GM23338 (cell line): Measurements from ENCODE around the gene CABLES2. TPM values are rescaled to one million over a fixed set of nuclear protein-coding genes. Genes with fewer than 3 reads are reported as not detected.

ENCODE experiments used
- ATAC-seq: fragments of 200-7000 bp; cut with Tn5 transposase; 3 replicates; pipeline ENCODE4 v1.9.1; 2020
- DNase-seq: peaks from one replicate; pipeline ENCODE4 v3.0.0-alpha.2; 2015; ENCODE audit warnings: low spot score
- H2AFZ ChIP-seq: fragments of 200-600 bp; sonication (generic); 2 replicates; pipeline ENCODE4 v1.8.0; 2016; ENCODE audit warnings: antibody characterized with exemption, mild to moderate bottlenecking, moderate library complexity
- H3F3A ChIP-seq: fragments of 200-600 bp; sonication (generic); replicated peaks from 2 replicates; pipeline ENCODE4 v1.8.0; 2017; ENCODE audit warnings: antibody characterized with exemption, mixed run types, low read depth
- H3K27ac ChIP-seq: fragments of 200-600 bp; sonication (generic); 2 replicates; pipeline ENCODE4 v1.6.1; 2016; ENCODE audit warnings: low read depth
- H3K27me3 ChIP-seq: fragments of 200-600 bp; sonication (generic); 2 replicates; pipeline ENCODE4 v1.8.0; 2016; ENCODE audit warnings: mild to moderate bottlenecking, mixed run types, moderate library complexity; ENCODE audit not compliant: insufficient read depth
- H3K36me3 ChIP-seq: fragments of 200-600 bp; sonication (generic); 2 replicates; pipeline ENCODE4 v1.8.0; 2016; ENCODE audit warnings: mild to moderate bottlenecking; ENCODE audit not compliant: insufficient read depth
- H3K4me1 ChIP-seq: fragments of 200-600 bp; sonication (generic); 2 replicates; pipeline ENCODE4 v1.8.0; 2016; ENCODE audit warnings: mild to moderate bottlenecking, moderate library complexity; ENCODE audit not compliant: insufficient read depth
- H3K4me2 ChIP-seq: fragments of 200-600 bp; sonication (generic); 2 replicates; pipeline ENCODE4 v1.7.1; 2017; ENCODE audit warnings: mixed run types
- H3K4me3 ChIP-seq: fragments of 200-600 bp; sonication (generic); 2 replicates; pipeline ENCODE4 v1.6.1; 2016; ENCODE audit warnings: mixed run types
- H3K79me2 ChIP-seq: fragments of 200-600 bp; sonication (generic); replicated peaks from 2 replicates; pipeline ENCODE4 v1.8.0; 2017; ENCODE audit warnings: mild to moderate bottlenecking; ENCODE audit not compliant: insufficient read depth
- H3K9me2 ChIP-seq: fragments of 200-600 bp; sonication (generic); 2 replicates; pipeline ENCODE4 v1.8.0; 2017; ENCODE audit not compliant: insufficient read depth
- H4K20me1 ChIP-seq: fragments of 200-600 bp; sonication (generic); replicated peaks from 2 replicates; pipeline ENCODE4 v1.8.0; 2017; ENCODE audit warnings: mild to moderate bottlenecking; ENCODE audit not compliant: insufficient read depth
- H3K27ac Mint-ChIP-seq: 2 replicates; pipeline ENCODE4 v1.8.0; 2020; ENCODE audit warnings: inconsistent platforms, mild to moderate bottlenecking, moderate library complexity, mixed read lengths
- H3K27me3 Mint-ChIP-seq: 3 replicates; pipeline ENCODE4 v1.8.0; 2022; ENCODE audit warnings: low read depth, mild to moderate bottlenecking, moderate library complexity, mixed read lengths, inconsistent platforms; ENCODE audit not compliant: insufficient read depth, poor library complexity
- H3K36me3 Mint-ChIP-seq: 3 replicates; pipeline ENCODE4 v1.8.0; 2021; ENCODE audit warnings: low read depth, mild to moderate bottlenecking, inconsistent platforms, moderate library complexity, mixed read lengths
- H3K4me1 Mint-ChIP-seq: 3 replicates; pipeline ENCODE4 v1.8.0; 2020; ENCODE audit warnings: mild to moderate bottlenecking, inconsistent platforms, mixed read lengths
- H3K4me3 Mint-ChIP-seq: 3 replicates; pipeline ENCODE4 v1.8.0; 2021; ENCODE audit warnings: moderate library complexity, mild to moderate bottlenecking, inconsistent platforms, mixed read lengths
- H3K9me3 Mint-ChIP-seq: 3 replicates; pipeline ENCODE4 v1.8.0; 2020; ENCODE audit warnings: moderate library complexity, mild to moderate bottlenecking, inconsistent platforms, mixed read lengths
- EZH2phosphoT487 ChIP-seq: fragments of 200-600 bp; sonication (generic); IDR thresholded peaks from one replicate; pipeline ENCODE4 v1.8.1; 2018; ENCODE audit warnings: antibody characterized with exemption; ENCODE audit not compliant: unreplicated experiment
- NANOG ChIP-seq: IDR thresholded peaks from 2 replicates; pipeline ENCODE4 v1.6.1; 2016; ENCODE audit warnings: antibody characterized with exemption, borderline replicate concordance
- POLR2AphosphoS5 ChIP-seq: IDR thresholded peaks from 2 replicates; pipeline ENCODE4 v1.6.1; 2016; ENCODE audit warnings: antibody characterized with exemption, low read depth
- ZNF114 ChIP-seq: fragments of 250-450 bp; sonication (Bioruptor Pico); IDR thresholded peaks from 2 replicates; pipeline ENCODE4 v1.5.0; 2020; ENCODE audit warnings: mild to moderate bottlenecking, moderate library complexity
- polyA plus RNA-seq: library from polyadenylated mRNA; unstranded; fragments of >200 nt; fragmentation: Nextera tagmentation; extraction: Ambion mirVana; gene quantifications from 2 replicates; pipeline ENCODE4 v1.2.1, GENCODE V29; 2016
- total RNA-seq: library from RNA; depleted of rRNA; stranded (reverse); fragments of >200 nt; shearing (Covaris generic); gene quantifications from 2 replicates; pipeline ENCODE4 v1.2.3, GENCODE V29; 2014
- TF ChIP-seq, protein P1 (sequence below), 2 experiments: fragments of 200-600 bp in 1 of 2; sonication (generic) in 1 of 2; conservative IDR thresholded peaks; 2 replicates each; pipeline versions ENCODE4 v1.5.1 to v1.6.1; 2016 to 2017; ENCODE audit warnings: antibody characterized with exemption in 2 of 2, low read depth in 2 of 2, mild to moderate bottlenecking in 2 of 2, moderate library complexity in 1 of 2
- TF ChIP-seq, protein P2 (sequence below): IDR thresholded peaks from one replicate; pipeline ENCODE4 v1.6.1; 2018; ENCODE audit warnings: antibody characterized with exemption; ENCODE audit not compliant: unreplicated experiment
- TF ChIP-seq, protein P3 (sequence below): IDR thresholded peaks from 2 replicates; pipeline ENCODE4 v1.6.1; 2016; ENCODE audit warnings: antibody characterized with exemption

Gene CABLES2
- total and polyA plus RNA-seq, 2 experiments from 2014 or later, result 4.3 to 12.7 TPM

DNA sequence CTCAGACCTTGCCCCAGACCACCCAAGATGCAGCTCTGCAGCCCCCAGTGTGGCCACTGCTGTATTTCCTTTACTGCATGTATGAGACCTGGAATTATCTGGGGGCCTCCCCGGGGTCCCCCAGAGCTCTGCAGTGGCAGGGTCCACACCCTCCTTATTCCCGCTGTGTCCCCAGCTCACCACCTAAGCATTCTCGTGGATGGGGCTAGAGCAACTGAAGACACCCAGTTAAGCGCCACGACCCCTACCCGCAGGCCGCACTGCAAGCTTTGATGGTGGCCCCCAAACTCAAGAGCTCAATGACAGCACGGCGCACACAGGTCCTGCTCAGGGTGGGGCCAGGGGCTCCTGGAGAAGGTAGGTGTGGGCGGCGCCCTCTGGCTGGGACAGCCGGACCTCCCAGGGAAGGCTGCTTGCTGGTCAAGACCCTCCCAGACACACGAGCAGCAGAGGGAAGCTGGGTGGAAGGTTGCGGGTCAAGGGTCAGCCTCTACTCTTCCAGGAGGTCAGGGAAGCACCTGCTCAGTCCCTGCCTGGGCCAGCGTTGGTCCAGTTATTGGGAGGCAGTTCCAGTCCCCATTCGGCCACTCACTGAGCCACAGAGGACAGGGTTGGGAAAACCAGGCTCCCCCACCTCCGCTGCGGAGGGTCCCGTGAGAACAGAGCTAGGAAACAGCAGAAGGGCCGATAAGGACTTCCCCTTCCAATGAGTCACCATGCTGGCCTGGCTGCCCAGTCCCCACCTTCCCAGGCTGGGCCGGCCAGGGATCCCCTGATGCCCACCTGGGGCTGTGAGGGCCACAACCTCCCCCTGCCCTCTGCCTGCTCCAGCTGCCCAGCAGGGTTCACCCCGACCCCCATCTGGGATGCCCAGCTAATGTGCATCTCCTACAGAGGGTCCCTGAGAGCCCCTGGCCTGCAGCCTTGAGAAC, 42.9 kb downstream of the CABLES2 start:
- Histone ChIP-seq H2AFZ (no peak overlapping the region), H3K36me3 (no peaks in the 10 kb centered on the region), H3K27me3 (no peaks in the 10 kb centered on the region), H3K9me2 (no peaks in the 10 kb centered on the region), H3K79me2 (peaks cover 66% of the 10 kb centered on the region), H4K20me1 (peaks cover 6% of the 10 kb centered on the region), H3K4me2 (peak overlapping the region; percentile 97), H3K4me1 (peaks cover 56% of the 10 kb centered on the region), H3K27ac (peak overlapping the region; percentile 99), H3K4me3 (peak overlapping the region; percentile 88; the same call in 1 of the 2 replicates), H3F3A (peaks cover 30% of the 10 kb centered on the region)
- peak overlapping the region; percentile 77 for H3K27ac Mint-ChIP-seq
- TF ChIP-seq, protein P1, sequence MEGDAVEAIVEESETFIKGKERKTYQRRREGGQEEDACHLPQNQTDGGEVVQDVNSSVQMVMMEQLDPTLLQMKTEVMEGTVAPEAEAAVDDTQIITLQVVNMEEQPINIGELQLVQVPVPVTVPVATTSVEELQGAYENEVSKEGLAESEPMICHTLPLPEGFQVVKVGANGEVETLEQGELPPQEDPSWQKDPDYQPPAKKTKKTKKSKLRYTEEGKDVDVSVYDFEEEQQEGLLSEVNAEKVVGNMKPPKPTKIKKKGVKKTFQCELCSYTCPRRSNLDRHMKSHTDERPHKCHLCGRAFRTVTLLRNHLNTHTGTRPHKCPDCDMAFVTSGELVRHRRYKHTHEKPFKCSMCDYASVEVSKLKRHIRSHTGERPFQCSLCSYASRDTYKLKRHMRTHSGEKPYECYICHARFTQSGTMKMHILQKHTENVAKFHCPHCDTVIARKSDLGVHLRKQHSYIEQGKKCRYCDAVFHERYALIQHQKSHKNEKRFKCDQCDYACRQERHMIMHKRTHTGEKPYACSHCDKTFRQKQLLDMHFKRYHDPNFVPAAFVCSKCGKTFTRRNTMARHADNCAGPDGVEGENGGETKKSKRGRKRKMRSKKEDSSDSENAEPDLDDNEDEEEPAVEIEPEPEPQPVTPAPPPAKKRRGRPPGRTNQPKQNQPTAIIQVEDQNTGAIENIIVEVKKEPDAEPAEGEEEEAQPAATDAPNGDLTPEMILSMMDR (conservative IDR thresholded peaks at IDR 0.05; ENCODE audit: low read depth in 2 of 2), result peak; percentile 26 to 42; a peak in 2 of 4 replicates
- TF ChIP-seq EZH2phosphoT487 (no peak), ZNF114 (CRISPR knock-in tag) (no peak)
- no peak for ATAC-seq
- peak overlapping the region; percentile 67; the same call in 1 of the 3 replicates for H3K4me3 Mint-ChIP-seq
- H3K4me1 Mint-ChIP-seq, result peaks cover 47% of the 10 kb centered on the region
- DNase-seq, result peak; percentile 63
- H3K9me3 Mint-ChIP-seq, result no peaks in the 10 kb centered on the region
- H3K36me3 Mint-ChIP-seq, result peaks cover 3% of the 10 kb centered on the region; the same call in 2 of the 3 replicates
- peaks cover 20% of the 10 kb centered on the region for H3K27me3 Mint-ChIP-seq

DNA sequence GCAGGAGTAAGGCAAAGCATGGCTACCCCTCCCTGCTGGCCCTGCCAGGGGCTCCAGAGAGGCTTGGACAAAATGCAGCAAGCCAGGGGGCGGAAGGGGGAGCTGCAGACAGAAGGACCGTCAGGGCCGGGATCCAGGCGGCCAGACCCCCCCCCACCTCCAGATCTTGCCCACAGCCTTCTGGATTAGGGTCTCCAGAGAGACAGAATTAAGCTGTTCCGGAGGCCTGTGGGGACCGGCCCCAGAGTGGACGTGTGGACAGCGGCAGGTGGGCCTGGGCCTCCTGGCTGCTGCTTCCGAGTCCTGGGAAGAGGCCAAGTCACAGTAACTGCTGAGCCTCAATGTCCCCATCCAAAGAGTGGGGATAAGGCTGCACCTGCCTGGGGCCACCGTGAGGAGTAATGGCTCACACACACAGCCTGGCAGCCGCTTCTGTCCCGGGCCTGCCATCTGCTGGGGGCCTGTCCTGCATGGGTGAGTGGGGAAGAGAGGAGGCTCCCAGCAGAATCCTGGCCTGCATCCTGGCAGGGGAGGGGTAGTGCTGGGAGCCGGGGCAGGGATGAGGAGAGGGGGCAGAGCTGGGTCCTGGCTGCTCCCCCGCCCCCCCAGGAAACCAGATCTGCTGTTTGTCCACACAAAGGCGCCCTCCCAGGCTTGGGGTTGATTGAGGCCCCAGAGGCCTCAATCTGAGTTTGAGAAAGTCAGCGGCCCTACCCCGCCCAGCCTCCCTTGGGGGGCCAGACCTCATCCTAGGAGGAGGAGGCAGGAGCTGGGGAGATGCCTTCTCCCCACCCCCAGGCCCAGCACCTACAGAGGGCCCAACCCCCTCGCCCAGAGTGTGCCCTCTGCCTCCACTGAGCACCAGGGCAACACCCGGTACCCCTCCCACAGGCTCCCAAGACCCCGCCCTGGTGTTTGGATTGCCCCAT, 43.8 kb downstream of the CABLES2 start:
- no peak overlapping the region; the same call in 1 of the 3 replicates for H3K4me3 Mint-ChIP-seq
- H3K4me2 ChIP-seq, result peak overlapping the region; percentile 97
- peak overlapping the region; percentile 99 for H3K27ac ChIP-seq
- H3K36me3 ChIP-seq, result no peaks in the 10 kb centered on the region
- peak; percentile 63 for DNase-seq
- peaks cover 18% of the 10 kb centered on the region for H3K27me3 Mint-ChIP-seq
- H3K36me3 Mint-ChIP-seq, result peaks cover 3% of the 10 kb centered on the region; the same call in 1 of the 3 replicates
- peaks cover 75% of the 10 kb centered on the region for H3K79me2 ChIP-seq
- H3K4me1 Mint-ChIP-seq, result peaks cover 47% of the 10 kb centered on the region
- H3F3A ChIP-seq, result peaks cover 30% of the 10 kb centered on the region
- H3K4me1 ChIP-seq, result peaks cover 51% of the 10 kb centered on the region
- no peaks in the 10 kb centered on the region for H3K9me2 ChIP-seq
- ATAC-seq, result no peak
- H3K4me3 ChIP-seq, result peak overlapping the region; percentile 28; the same call in 1 of the 2 replicates
- H3K9me3 Mint-ChIP-seq, result no peaks in the 10 kb centered on the region
- peak overlapping the region; percentile 94 for H3K27ac Mint-ChIP-seq
- H4K20me1 ChIP-seq, result peaks cover 6% of the 10 kb centered on the region
- no peak overlapping the region for H2AFZ ChIP-seq
- no peaks in the 10 kb centered on the region for H3K27me3 ChIP-seq
- TF ChIP-seq, protein P2, sequence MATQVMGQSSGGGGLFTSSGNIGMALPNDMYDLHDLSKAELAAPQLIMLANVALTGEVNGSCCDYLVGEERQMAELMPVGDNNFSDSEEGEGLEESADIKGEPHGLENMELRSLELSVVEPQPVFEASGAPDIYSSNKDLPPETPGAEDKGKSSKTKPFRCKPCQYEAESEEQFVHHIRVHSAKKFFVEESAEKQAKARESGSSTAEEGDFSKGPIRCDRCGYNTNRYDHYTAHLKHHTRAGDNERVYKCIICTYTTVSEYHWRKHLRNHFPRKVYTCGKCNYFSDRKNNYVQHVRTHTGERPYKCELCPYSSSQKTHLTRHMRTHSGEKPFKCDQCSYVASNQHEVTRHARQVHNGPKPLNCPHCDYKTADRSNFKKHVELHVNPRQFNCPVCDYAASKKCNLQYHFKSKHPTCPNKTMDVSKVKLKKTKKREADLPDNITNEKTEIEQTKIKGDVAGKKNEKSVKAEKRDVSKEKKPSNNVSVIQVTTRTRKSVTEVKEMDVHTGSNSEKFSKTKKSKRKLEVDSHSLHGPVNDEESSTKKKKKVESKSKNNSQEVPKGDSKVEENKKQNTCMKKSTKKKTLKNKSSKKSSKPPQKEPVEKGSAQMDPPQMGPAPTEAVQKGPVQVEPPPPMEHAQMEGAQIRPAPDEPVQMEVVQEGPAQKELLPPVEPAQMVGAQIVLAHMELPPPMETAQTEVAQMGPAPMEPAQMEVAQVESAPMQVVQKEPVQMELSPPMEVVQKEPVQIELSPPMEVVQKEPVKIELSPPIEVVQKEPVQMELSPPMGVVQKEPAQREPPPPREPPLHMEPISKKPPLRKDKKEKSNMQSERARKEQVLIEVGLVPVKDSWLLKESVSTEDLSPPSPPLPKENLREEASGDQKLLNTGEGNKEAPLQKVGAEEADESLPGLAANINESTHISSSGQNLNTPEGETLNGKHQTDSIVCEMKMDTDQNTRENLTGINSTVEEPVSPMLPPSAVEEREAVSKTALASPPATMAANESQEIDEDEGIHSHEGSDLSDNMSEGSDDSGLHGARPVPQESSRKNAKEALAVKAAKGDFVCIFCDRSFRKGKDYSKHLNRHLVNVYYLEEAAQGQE, result no peak
- TF ChIP-seq EZH2phosphoT487 (no peak), POLR2AphosphoS5 (no peak), NANOG (no peak)
- TF ChIP-seq, protein P3, sequence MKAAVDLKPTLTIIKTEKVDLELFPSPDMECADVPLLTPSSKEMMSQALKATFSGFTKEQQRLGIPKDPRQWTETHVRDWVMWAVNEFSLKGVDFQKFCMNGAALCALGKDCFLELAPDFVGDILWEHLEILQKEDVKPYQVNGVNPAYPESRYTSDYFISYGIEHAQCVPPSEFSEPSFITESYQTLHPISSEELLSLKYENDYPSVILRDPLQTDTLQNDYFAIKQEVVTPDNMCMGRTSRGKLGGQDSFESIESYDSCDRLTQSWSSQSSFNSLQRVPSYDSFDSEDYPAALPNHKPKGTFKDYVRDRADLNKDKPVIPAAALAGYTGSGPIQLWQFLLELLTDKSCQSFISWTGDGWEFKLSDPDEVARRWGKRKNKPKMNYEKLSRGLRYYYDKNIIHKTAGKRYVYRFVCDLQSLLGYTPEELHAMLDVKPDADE, result no peak
